ENCODE measurements around the gene PRDM11. TPM values are rescaled to one million over a fixed set of nuclear protein-coding genes. Genes with fewer than 3 reads are reported as not detected.

The PRDM11 gene
- total and polyA plus RNA-seq, 2 of the 4 experiments (the other 2 are of a cell fraction): 2.2 to 2.7 TPM

- no peak for TF ChIP-seq CTCF (conservative IDR thresholded peaks at IDR 0.05; ENCODE audit: low read depth, low read length)
These were observed 41.7 kb upstream of the PRDM11 start (continued) for GRCh38 chr11:45104790-45105084.

GRCh38 chr11:45105233-45105983 is 41.0 kb upstream of the PRDM11 start:
- dilution Hi-C loops (cut with HindIII; ENCODE audit: low sequenced_read_pairs, unreplicated experiment): no loop called here
- no peaks in the 10 kb centered on the region for H3K79me1 ChIP-seq (ENCODE audit: low read depth in 1 of 2, low read length in 2 of 2)
- H3K14ac ChIP-seq (replicated peaks; ENCODE audit: low read depth, low read length): no peak overlapping the region
- TF ChIP-seq MAZ (IDR thresholded peaks at IDR 0.05; ENCODE audit: borderline replicate concordance, low read depth, low read length) (peak; percentile 66; the same call in 1 of the 2 replicates), SMC3 (IDR thresholded peaks at IDR 0.05; ENCODE audit: low read depth, low read length) (peak; percentile 92), CTCF (conservative IDR thresholded peaks at IDR 0.05; ENCODE audit: low read depth, low read length) (peak; percentile 90), CHD1 (IDR thresholded peaks at IDR 0.05; ENCODE audit: low read depth, low read length) (no peak), RFX5 (IDR thresholded peaks at IDR 0.05; ENCODE audit: low read depth, low read length) (no peak), MAFK (IDR thresholded peaks at IDR 0.05; ENCODE audit: low read depth, low read length) (no peak), FOS (IDR thresholded peaks at IDR 0.05; ENCODE audit: low read depth, low read length) (no peak), CEBPB (IDR thresholded peaks at IDR 0.05; ENCODE audit: low read depth, low read length) (no peak), RAD21 (IDR thresholded peaks at IDR 0.05; ENCODE audit: low read length) (peak; percentile 88), POLR2A (IDR thresholded peaks at IDR 0.05; ENCODE audit: low read depth, low read length) (no peak), ELK1 (IDR thresholded peaks at IDR 0.05; ENCODE audit: borderline replicate concordance, low read depth, low read length) (no peak)

More at GRCh38 chr11:45105233-45105983, 41.0 kb upstream of the PRDM11 start:
- Histone ChIP-seq H3K4ac (ENCODE audit: low read depth, low read length) (no peak overlapping the region), H2AK9ac (replicated peaks; ENCODE audit: low read depth, low read length, poor library complexity) (peak overlapping the region; percentile 35), H3K36me3 (ENCODE audit: control insufficient read depth, insufficient read depth, low read length) (no peaks in the 10 kb centered on the region), H3K4me2 (ENCODE audit: low read depth, low read length) (no peak overlapping the region), H2BK15ac (ENCODE audit: low read depth, low read length) (no peak overlapping the region), H3K9me3 (ENCODE audit: control insufficient read depth, insufficient read depth, low read length) (no peaks in the 10 kb centered on the region), H3K27ac (ENCODE audit: insufficient read depth, low read length) (no peak overlapping the region), H2BK20ac (ENCODE audit: low read depth, low read length) (no peak overlapping the region), H3K9me1 (ENCODE audit: insufficient read depth, low read length) (no peaks in the 10 kb centered on the region), H3K18ac (ENCODE audit: low read depth, low read length) (no peak overlapping the region), H4K5ac (ENCODE audit: low read depth, low read length) (no peak overlapping the region), H2AFZ (replicated peaks; ENCODE audit: low read length, poor library complexity) (peak overlapping the region; percentile 76), H4K20me1 (ENCODE audit: insufficient read depth, low read length) (peaks cover 4% of the 10 kb centered on the region; the same call in 1 of the 2 replicates), H3K27me3 (ENCODE audit: control insufficient read depth, insufficient read depth, low read length) (peaks cover 22% of the 10 kb centered on the region), H3K4me3 (ENCODE audit: insufficient read depth, low read depth, low read length) (no peak overlapping the region), H4K91ac (ENCODE audit: insufficient read depth, low read depth, low read length) (no peak overlapping the region), H3K56ac (ENCODE audit: extremely low read depth, insufficient read depth, low read length) (no peak overlapping the region), H2BK120ac (ENCODE audit: low read depth, low read length) (no peak overlapping the region), H3K9ac (ENCODE audit: low read depth, low read length) (no peak overlapping the region), H3K23ac (ENCODE audit: low read depth, low read length) (no peak overlapping the region), H2AK5ac (ENCODE audit: low read depth, low read length) (no peak overlapping the region), H2BK5ac (ENCODE audit: low read depth, low read length, poor library complexity, severe bottlenecking) (no peak overlapping the region), H4K8ac (ENCODE audit: low read depth in 2 of 2, low read length in 2 of 2) (no peak overlapping the region), H3K4me1 (ENCODE audit: control insufficient read depth, insufficient read depth, low read length) (peaks cover 5% of the 10 kb centered on the region; the same call in 1 of the 2 replicates)
- ChIA-PET POLR2A (ENCODE audit: unreplicated experiment) (no interaction called here), CTCF (interaction anchor here (0.6 to 5.4 kb wide), 7 partner anchors 27 to 750 kb away, joined by 3 to 70 read pairs (median 4); no protein-coding TSS in a partner anchor)
- 17% methylated on average over 2 of the region's 7 CpGs; no CpG with 5 or more reads in 1 of the 2 experiments for WGBS, 2 experiments (ENCODE audit: extremely low coverage in 2 of 2, insufficient read length in 1 of 2)
- in situ Hi-C loops (cut with MboI; ENCODE audit: low sequenced_read_pairs): loop anchor here (5.0 kb wide), 2 partner anchors 178 to 187 kb away; no protein-coding TSS in a partner anchor
- BruUV-seq (replicated peaks): no TSS peak
- ATAC-seq (ENCODE audit: low read depth) (peak; percentile 83), DNase-seq (peak; percentile 65)
- intact Hi-C loops (cut with micrococcal nuclease): loop anchor here (1.0 to 10.0 kb wide), 2 partner anchors 178 to 551 kb away; no protein-coding TSS in a partner anchor
